Right lobe of liver (tissue), 4 donors: Measurements from ENCODE around the gene LAMB2.

Source experiments
- CTCF ChIP-seq, 4 donors: fragments of 200-600 bp in 3 of 4; fragments of 450-650 bp in 1 of 4; IDR thresholded peaks; one replicate each; pipeline versions ENCODE4 v1.5.1 to v1.8.0; 2016 to 2022; ENCODE audit warnings: antibody characterized with exemption in 4 of 4, mild to moderate bottlenecking in 2 of 4
- POLR2A ChIP-seq: fragments of 450-650 bp; IDR thresholded peaks from one replicate; pipeline ENCODE4 v1.6.1; 2017; ENCODE audit warnings: antibody characterized with exemption, mild to moderate bottlenecking
- donor health status: DM: no; HTN: no; CAD: no.
- donor health status: DM: no; HTN: no; CAD: no.
- donor health status: DM: no; HTN: yes; CAD: no.

- TF ChIP-seq POLR2A (no peak), CTCF (IDR thresholded peaks at IDR 0.05) (no peak)
Observed at GRCh38 chr3:49110780-49111179, 22.1 kb downstream of the LAMB2 start.
